Measurements from ENCODE around the gene MBD4.

The MBD4 gene

DNA sequence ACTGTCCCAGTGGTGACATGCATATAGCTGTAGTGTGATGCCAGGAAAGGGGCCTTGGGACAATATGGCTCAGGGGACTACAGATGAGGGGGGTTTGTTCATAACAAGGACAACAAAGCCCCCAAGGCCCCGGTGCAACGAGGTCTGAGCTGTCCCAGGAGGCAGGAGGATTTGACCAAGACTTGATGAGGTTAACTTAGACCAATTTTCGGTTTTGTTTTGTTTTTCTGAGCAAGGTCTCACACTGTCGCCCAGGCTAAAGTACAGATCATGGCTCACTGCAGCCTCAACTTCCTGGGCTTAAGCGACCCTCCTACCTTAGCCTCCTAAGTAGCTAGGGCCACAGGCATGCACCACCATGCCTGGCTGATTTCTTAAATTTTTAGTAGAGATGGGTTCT lies 35.1 kb downstream of the MBD4 start:
- no peaks in the 10 kb centered on the region for H3F3A ChIP-seq (ENCODE audit: insufficient read depth, low read length)
- H3K4me3 ChIP-seq (ENCODE audit: low read depth, low read length, poor library complexity, severe bottlenecking) = no peak overlapping the region
- no peaks in the 10 kb centered on the region for H3K36me3 ChIP-seq (ENCODE audit: insufficient read depth, low read length)
- TF ChIP-seq, protein P1, sequence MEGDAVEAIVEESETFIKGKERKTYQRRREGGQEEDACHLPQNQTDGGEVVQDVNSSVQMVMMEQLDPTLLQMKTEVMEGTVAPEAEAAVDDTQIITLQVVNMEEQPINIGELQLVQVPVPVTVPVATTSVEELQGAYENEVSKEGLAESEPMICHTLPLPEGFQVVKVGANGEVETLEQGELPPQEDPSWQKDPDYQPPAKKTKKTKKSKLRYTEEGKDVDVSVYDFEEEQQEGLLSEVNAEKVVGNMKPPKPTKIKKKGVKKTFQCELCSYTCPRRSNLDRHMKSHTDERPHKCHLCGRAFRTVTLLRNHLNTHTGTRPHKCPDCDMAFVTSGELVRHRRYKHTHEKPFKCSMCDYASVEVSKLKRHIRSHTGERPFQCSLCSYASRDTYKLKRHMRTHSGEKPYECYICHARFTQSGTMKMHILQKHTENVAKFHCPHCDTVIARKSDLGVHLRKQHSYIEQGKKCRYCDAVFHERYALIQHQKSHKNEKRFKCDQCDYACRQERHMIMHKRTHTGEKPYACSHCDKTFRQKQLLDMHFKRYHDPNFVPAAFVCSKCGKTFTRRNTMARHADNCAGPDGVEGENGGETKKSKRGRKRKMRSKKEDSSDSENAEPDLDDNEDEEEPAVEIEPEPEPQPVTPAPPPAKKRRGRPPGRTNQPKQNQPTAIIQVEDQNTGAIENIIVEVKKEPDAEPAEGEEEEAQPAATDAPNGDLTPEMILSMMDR (IDR thresholded peaks at IDR 0.05; ENCODE audit: low read length) = no peak
- TF ChIP-seq EZH2 (IDR thresholded peaks at IDR 0.05; ENCODE audit: borderline replicate concordance, low read length) = no peak
- no peak overlapping the region for H3K4me2 ChIP-seq (ENCODE audit: low read length)
- no peak overlapping the region for H3K27ac ChIP-seq (ENCODE audit: low read depth, low read length, poor library complexity, severe bottlenecking)
- no peaks in the 10 kb centered on the region for H3K79me2 ChIP-seq (ENCODE audit: insufficient read depth, low read length)
- no peaks in the 10 kb centered on the region for H4K20me1 ChIP-seq (ENCODE audit: insufficient read depth, low read length)
- H3K4me1 ChIP-seq (ENCODE audit: insufficient read depth, low read length, severe bottlenecking) = peaks cover 14% of the 10 kb centered on the region
- no peaks in the 10 kb centered on the region for H3K27me3 ChIP-seq (ENCODE audit: insufficient read depth, low read length)
- H3K9me3 ChIP-seq (ENCODE audit: low read length) = no peaks in the 10 kb centered on the region
- H3K9ac ChIP-seq (ENCODE audit: low read length) = no peak overlapping the region
- H3K9me2 ChIP-seq (ENCODE audit: low read depth, low read length) = no peaks in the 10 kb centered on the region
- H2AFZ ChIP-seq (ENCODE audit: low read length) = no peak overlapping the region

DNA sequence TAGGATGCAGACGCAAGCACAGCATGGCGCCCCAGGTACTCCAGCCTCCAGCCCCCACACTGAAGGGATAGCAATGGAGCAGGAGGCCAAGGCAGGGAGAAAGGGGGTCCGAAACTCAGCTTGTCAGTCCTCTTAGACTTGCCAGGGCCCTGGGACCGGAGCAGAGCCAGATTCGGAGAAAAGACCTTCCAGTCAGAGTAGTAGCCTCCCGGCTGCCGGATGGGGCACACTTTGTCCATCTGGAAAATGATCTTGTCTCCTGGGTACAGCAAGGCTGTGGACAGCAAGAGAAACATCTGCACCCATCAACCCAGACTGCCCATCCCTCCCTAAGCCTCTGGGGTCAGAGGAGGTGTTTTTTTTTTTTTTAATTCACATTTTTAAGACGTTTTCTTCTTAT lies 35.6 kb downstream of the MBD4 start:
- Histone ChIP-seq H3K4me1 (ENCODE audit: insufficient read depth, low read length, severe bottlenecking) (peaks cover 10% of the 10 kb centered on the region), H3K27me3 (ENCODE audit: insufficient read depth, low read length) (no peaks in the 10 kb centered on the region), H3K9ac (ENCODE audit: low read length) (no peak overlapping the region), H3F3A (ENCODE audit: insufficient read depth, low read length) (no peaks in the 10 kb centered on the region), H3K36me3 (ENCODE audit: insufficient read depth, low read length) (no peaks in the 10 kb centered on the region), H4K20me1 (ENCODE audit: insufficient read depth, low read length) (no peaks in the 10 kb centered on the region), H3K4me3 (ENCODE audit: low read depth, low read length, poor library complexity, severe bottlenecking) (no peak overlapping the region), H3K9me2 (ENCODE audit: low read depth, low read length) (no peaks in the 10 kb centered on the region), H3K27ac (ENCODE audit: low read depth, low read length, poor library complexity, severe bottlenecking) (no peak overlapping the region), H3K79me2 (ENCODE audit: insufficient read depth, low read length) (peaks cover under 1% of the 10 kb centered on the region; the same call in 1 of the 2 replicates), H3K9me3 (ENCODE audit: low read length) (no peaks in the 10 kb centered on the region), H3K4me2 (ENCODE audit: low read length) (no peak overlapping the region), H2AFZ (ENCODE audit: low read length) (no peak overlapping the region)
- TF ChIP-seq, protein P1 (IDR thresholded peaks at IDR 0.05; ENCODE audit: low read length) = no peak
- no peak for TF ChIP-seq EZH2 (IDR thresholded peaks at IDR 0.05; ENCODE audit: borderline replicate concordance, low read length)

DNA sequence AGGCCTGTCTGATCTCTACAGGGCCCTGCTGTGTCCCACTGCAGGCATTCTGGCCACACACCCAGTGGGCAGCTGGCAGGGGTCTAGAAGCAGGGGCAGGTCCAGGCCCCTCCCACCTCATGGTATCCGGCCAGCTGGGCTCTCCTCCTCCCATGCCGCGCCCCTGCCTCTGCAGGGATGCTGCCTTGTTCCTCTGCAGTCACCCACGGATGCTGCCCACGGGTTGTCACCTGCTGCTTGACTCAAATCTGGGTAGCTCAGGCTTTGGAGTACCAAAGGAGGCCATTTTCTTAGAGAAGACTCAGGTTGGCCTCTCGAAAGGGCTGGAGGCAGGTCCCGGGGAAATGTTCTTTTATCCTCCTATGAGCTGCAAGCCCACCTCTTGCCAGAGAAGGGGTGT lies 36.3 kb downstream of the MBD4 start:
- no peak for TF ChIP-seq EZH2 (IDR thresholded peaks at IDR 0.05; ENCODE audit: borderline replicate concordance, low read length)
- TF ChIP-seq, protein P1 (IDR thresholded peaks at IDR 0.05; ENCODE audit: low read length) = no peak

More for the DNA sequence above, 36.3 kb downstream of the MBD4 start:
- peaks cover 7% of the 10 kb centered on the region for H3K79me2 ChIP-seq (ENCODE audit: insufficient read depth, low read length)
- no peaks in the 10 kb centered on the region for H3K9me2 ChIP-seq (ENCODE audit: low read depth, low read length)
- no peak overlapping the region for H2AFZ ChIP-seq (ENCODE audit: low read length)
- no peak overlapping the region for H3K4me2 ChIP-seq (ENCODE audit: low read length)
- no peaks in the 10 kb centered on the region for H4K20me1 ChIP-seq (ENCODE audit: insufficient read depth, low read length)
- no peaks in the 10 kb centered on the region for H3F3A ChIP-seq (ENCODE audit: insufficient read depth, low read length)
- H3K27me3 ChIP-seq (ENCODE audit: insufficient read depth, low read length) = no peaks in the 10 kb centered on the region
- H3K27ac ChIP-seq (ENCODE audit: low read depth, low read length, poor library complexity, severe bottlenecking) = no peak overlapping the region
- H3K36me3 ChIP-seq (ENCODE audit: insufficient read depth, low read length) = no peaks in the 10 kb centered on the region
- H3K9me3 ChIP-seq (ENCODE audit: low read length) = no peaks in the 10 kb centered on the region
- H3K9ac ChIP-seq (ENCODE audit: low read length) = no peak overlapping the region
- H3K4me1 ChIP-seq (ENCODE audit: insufficient read depth, low read length, severe bottlenecking) = peaks cover 10% of the 10 kb centered on the region
- no peak overlapping the region for H3K4me3 ChIP-seq (ENCODE audit: low read depth, low read length, poor library complexity, severe bottlenecking)
